ENCODE results near the gene LRRC53.

DNA sequence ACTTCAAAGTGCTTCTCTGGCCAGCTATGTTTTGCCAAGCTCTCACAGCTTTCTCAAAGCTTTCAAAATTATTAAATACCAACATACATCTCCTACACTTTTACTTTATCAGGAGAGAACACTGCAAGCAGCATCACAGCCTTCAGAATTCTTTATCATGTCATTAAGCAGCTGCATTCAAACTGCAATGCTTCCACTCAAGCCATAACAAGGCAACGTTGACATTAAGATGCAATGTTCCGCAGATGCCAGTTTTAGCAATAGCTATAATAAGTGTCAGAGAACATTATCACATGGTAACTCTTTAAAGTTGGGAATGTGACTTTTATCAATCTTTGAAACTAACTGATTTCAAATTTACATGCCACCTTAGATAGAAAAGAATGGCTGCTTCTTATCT is 91.9 kb downstream of the LRRC53 start:
- TF ChIP-seq, protein P1, sequence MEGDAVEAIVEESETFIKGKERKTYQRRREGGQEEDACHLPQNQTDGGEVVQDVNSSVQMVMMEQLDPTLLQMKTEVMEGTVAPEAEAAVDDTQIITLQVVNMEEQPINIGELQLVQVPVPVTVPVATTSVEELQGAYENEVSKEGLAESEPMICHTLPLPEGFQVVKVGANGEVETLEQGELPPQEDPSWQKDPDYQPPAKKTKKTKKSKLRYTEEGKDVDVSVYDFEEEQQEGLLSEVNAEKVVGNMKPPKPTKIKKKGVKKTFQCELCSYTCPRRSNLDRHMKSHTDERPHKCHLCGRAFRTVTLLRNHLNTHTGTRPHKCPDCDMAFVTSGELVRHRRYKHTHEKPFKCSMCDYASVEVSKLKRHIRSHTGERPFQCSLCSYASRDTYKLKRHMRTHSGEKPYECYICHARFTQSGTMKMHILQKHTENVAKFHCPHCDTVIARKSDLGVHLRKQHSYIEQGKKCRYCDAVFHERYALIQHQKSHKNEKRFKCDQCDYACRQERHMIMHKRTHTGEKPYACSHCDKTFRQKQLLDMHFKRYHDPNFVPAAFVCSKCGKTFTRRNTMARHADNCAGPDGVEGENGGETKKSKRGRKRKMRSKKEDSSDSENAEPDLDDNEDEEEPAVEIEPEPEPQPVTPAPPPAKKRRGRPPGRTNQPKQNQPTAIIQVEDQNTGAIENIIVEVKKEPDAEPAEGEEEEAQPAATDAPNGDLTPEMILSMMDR (IDR thresholded peaks at IDR 0.05): no peak
- TF ChIP-seq POLR2A (IDR thresholded peaks at IDR 0.05) (no peak), POLR2AphosphoS5 (IDR thresholded peaks at IDR 0.05) (no peak), EP300 (IDR thresholded peaks at IDR 0.05) (no peak)
